NCI-H1092 (cell line): ENCODE results near the gene CSKMT.
"Not testable (repeated sequence)": the region's sequence is repeated elsewhere in the genome, so short reads cannot be mapped to it uniquely, and the experiment has no call there.

Source experiments
- DNase-seq: peaks from one replicate; lab custom pipeline; 2025; lab: John Stamatoyannopoulos, UW

Gene CSKMT

DNA sequence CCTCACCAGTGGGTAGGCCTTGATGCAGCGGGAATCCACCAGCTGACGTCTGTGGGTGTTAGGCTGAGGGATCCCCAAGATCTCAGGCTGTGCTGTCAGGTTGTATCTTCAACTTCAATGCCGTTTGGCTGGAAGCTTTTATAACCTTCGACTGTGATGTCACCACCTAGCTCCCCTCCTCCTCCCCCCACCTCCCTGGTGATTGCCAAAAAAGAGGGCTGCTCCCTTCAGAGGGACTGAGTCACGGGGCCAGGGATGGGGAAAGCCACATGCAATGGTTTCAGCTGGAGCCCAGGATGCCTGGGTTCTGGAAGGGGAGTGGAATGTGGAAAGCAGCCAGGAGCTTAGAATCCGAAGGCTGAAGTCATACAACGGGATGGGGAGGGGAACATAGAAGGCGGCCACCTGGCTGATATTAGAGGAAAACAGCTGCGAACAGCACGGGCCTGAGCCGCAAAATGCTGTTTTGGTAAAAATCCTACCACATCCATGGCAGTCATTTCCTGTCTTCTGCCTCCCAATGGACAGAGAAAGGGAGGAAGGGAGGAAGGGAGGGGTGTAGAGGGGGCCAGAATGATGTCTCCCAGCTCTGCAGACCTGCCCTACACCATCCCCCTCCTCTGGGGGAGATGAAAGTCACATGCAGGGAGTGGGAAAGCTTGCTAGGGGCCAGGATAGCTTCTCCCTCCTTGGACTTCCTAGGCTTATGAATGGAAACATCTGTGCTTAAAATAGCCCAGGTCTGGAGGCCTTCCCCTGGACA is 24.5 kb downstream of the CSKMT start, which contains the start of gene LRRN4CL:
TSS of gene LRRN4CL (minus strand) at position 110 of the 763 bp plus-strand sequence. CDS start 1,022 bp downstream, outside the sequence.
- DNase-seq = no peak

GRCh38 chr11:62693624-62694023 is 28.5 kb downstream of the CSKMT start:
- not testable (repeated sequence) for DNase-seq

- peak; percentile 75 for DNase-seq
Observed at GRCh38 chr11:62694455-62695167, 29.5 kb downstream of the CSKMT start.

GRCh38 chr11:62702246-62702645 is 37.1 kb downstream of the CSKMT start:
- DNase-seq = no peak

GRCh38 chr11:62703921-62704320 is 38.8 kb downstream of the CSKMT start:
- DNase-seq = not testable (repeated sequence)

GRCh38 chr11:62705413-62705812 is 40.3 kb downstream of the CSKMT start:
- no peak for DNase-seq

GRCh38 chr11:62705880-62706849 is 41.1 kb downstream of the CSKMT start:
- peak; percentile 99 for DNase-seq

- no peak for DNase-seq
Observed at GRCh38 chr11:62706850-62707247, 41.7 kb downstream of the CSKMT start.

DNA sequence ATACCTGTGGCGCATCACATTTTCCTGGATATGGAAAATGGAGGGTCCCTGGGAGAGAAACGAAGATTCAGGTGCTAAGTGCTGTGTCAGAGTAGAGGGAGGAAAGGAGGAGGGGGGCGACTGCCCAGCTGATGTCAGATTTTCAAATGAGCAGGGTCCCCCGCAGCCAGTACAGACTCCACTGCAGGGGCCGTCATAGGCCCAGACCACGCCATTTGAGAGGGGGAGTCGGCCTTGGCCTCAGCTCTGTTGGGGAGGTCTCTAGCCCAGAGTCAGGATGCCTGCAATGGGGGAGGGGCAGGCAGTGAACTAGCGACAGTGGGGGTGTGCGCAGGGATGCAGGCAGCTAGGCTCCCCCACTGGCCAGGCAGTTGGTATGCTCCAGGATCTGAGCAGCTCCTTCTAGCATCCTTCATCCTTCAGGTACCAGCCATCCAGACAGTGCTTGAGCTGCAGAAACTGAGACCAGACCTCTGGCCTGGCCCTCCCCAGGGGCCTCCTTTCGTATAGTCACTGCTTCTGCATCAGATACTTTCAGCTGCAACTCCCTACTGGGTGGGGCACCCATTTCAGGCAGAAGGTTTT is 42.3 kb downstream of the CSKMT start, which contains the start of the genes BSCL2 and GNG3:
TSS of gene BSCL2 (minus strand) at position 148 of the 585 bp plus-strand sequence. CDS start 229 bp downstream, outside the sequence.
TSS of gene GNG3 (plus strand) at position 400 of the 585 bp plus-strand sequence. CDS start 620 bp downstream, outside the sequence.
- no peak for DNase-seq

GRCh38 chr11:62708392-62708791 is 43.3 kb downstream of the CSKMT start:
- DNase-seq = no peak

GRCh38 chr11:62708793-62709192 is 43.7 kb downstream of the CSKMT start:
- DNase-seq = no peak

DNA sequence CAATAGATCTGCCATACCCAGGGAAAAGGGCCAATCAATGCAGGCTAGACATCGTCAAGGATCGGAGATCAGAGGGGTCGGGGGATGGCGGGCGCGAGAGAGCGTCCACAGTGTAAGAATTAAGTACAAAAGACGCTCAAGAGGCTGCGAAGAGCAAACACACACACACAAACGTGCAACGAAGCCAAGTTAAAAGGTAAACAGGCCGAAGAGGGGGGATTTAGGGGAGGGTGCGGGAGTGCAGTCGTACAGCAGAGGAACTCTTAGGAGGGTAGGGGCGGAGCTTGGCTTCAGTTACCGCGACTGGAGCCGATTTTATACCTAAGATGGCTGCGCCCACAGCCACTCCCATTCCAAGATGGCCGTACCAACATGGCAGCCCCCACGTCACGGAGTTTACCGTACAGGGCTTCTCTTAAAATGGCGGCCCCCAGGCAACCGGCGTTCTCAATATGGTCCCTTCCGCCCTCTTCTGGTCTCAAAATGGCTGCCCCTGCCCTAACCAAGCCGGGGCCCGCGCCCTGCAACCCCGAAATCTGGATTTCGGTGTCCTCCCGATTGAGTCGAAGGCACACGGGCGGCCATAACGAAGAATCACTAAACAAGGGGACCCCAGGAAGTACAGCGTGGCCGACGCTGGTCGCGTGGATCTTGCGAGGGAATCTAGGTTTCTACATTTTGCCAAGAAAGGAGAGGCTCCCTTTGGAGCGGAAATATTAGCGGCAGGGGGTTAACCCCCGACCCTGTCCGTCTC is 44.3 kb downstream of the CSKMT start:
- peak; percentile 99 for DNase-seq

GRCh38 chr11:62710001-62710345 is 44.9 kb downstream of the CSKMT start:
- no peak for DNase-seq

DNA sequence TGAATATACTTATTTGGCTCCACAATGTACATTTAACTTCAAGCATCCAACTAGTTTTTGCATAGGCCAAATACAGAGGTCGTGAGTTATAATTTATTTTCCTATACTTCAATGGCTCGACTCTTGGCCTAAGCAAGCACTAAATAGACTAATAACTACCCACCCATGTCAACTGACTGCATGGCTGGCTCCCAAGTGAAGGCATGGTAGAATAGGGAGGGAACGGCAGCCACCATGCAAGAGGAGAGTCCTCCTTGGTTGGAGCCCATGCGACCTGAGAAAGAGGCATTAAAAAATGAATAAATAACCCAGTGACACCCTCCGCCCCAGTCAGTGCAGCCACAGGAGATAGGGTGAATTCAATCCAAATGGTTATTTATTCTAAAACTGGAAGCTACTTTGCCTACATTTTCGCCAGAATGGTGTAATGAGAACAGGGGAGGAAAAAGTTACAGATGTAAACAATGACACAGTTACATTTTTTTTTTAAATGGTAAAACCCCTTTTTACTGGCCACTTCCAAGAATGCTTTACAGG is 47.2 kb downstream of the CSKMT start:
- DNase-seq = no peak

GRCh38 chr11:62712861-62713260 is 47.7 kb downstream of the CSKMT start:
- no peak for DNase-seq

DNA sequence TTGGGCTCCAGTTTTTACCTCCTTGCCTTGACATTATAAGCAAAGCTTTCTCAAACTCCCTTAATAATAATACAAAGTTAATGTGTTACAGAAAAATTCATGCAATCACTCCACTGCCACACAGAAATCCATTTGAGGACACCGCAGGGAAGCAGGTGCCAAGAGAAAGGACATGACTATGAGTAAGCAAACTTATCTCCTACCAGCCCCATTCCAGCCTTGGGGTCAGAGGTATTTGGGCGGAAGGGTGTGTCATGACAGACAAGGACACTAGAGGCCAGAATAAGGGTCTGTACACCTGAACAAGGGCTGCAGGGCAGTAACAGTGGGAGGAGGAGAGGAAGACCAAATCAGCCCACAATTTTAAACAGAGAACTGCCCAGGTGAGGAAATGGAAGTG is 48.2 kb downstream of the CSKMT start:
- no peak for DNase-seq

GRCh38 chr11:62715150-62716130 is 50.3 kb downstream of the CSKMT start:
- DNase-seq = no peak

DNA sequence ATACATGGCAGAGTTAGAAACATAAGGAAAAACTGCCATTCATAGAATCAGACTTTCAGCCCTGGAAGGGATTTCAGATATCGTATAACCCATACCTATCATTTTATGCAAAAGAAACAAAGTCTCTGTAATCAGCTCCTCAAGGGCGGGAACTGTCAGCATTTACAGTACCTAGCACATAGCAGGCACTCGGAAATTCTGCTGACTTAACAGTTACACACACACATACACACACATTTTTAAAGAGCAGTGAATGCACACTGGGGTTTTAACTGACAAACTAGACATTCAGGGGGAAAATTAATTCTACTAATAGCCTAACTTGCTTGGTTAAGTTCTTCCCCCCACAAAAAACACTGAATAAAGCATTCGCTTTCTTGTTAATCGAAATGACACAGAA is 51.1 kb downstream of the CSKMT start:
- DNase-seq = no peak

DNA sequence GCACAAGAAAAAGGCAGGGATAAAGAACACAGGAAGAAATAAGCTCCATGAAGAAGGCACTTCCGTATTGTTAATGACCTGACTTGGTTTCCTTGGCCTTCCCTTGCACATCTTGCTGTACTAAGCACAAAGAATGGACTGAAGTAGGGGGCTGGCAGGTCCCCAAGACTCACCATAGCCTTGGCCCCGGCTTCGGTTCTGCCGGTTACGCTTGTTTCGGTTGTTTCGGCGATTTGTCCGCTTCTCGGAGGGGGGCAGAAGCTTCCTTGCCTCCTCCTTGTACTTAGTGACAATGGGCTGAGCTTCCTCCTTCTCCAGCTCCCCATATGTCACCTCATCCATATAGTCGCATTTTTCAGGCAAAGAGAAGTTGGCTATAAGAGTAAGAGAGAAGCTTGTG is 51.7 kb downstream of the CSKMT start:
- DNase-seq = no peak
